GM12891 (cell line): ENCODE results near the gene RBM23.

Experiments used
- POLR2A ChIP-seq: IDR thresholded peaks from 2 replicates; pipeline ENCODE4 v1.6.1; 2011; ENCODE audit warnings: low read depth, low read length, control low read depth
- POLR2AphosphoS5 ChIP-seq: IDR thresholded peaks from 2 replicates; pipeline ENCODE4 v1.6.1; 2011; ENCODE audit warnings: low read depth, low read length, control low read depth

DNA sequence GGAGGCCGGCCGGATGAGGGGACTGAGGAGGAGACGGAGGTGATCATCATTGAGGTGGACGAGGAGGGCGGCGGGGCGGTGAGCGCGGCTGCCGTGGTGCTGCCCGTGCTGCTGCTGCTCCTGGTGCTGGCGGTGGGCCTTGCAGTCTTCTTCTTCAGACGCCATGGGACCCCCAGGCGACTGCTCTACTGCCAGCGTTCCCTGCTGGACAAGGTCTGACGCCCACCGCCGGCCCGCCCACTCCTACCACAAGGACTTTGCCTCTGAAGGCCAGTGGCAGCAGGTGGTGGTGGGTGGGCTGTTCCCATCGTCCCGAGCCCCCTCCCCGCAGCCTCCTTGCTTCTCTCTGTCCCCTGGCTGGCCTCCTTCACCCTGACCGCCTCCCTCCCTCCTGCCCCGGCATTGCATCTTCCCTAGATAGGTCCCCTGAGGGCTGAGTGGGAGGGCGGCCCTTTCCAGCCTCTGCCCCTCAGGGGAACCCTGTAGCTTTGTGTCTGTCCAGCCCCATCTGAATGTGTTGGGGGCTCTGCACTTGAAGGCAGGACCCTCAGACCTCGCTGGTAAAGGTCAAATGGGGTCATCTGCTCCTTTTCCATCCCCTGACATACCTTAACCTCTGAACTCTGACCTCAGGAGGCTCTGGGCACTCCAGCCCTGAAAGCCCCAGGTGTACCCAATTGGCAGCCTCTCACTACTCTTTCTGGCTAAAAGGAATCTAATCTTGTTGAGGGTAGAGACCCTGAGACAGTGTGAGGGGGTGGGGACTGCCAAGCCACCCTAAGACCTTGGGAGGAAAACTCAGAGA lies 72.9 kb downstream of the RBM23 start:
- TF ChIP-seq POLR2A (no peak), POLR2AphosphoS5 (no peak)
